ENCODE data around the gene PA2G4. TPM values are rescaled to one million over a fixed set of nuclear protein-coding genes. Genes with fewer than 3 reads are reported as not detected.

The PA2G4 gene
- total RNA-seq, 2 donors from 2014 or later, result 69.6 to 155 TPM

DNA sequence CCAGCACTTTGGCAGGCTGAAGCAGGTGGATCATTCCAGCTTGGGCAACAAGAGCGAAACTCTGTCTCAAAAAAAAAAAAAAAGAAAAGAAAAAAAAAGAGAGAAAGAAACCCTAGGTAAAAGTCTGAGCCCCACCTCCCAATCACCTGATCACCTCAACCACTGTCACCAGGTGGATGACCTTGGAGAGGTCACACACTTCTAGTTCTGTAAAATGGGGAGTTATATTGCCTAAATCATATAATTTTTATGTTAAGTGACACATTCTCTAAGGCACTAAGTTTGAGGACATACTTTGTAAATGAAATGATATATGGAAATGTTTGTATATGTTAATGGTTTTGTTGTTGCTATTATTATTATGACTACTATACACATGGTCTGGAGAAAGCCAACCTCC, 25.9 kb upstream of the PA2G4 start:
- no peaks in the 10 kb centered on the region for H3K9me3 ChIP-seq
- peak overlapping the region in 1 of 2 donors; percentile 99 for H3K9ac ChIP-seq (ENCODE audit: low read depth in 2 of 2, low read length in 2 of 2)
- H3K4me3 ChIP-seq, result no peak overlapping the region
- peak overlapping the region; percentile 96 for H3K27ac ChIP-seq
- TF ChIP-seq, protein P1, sequence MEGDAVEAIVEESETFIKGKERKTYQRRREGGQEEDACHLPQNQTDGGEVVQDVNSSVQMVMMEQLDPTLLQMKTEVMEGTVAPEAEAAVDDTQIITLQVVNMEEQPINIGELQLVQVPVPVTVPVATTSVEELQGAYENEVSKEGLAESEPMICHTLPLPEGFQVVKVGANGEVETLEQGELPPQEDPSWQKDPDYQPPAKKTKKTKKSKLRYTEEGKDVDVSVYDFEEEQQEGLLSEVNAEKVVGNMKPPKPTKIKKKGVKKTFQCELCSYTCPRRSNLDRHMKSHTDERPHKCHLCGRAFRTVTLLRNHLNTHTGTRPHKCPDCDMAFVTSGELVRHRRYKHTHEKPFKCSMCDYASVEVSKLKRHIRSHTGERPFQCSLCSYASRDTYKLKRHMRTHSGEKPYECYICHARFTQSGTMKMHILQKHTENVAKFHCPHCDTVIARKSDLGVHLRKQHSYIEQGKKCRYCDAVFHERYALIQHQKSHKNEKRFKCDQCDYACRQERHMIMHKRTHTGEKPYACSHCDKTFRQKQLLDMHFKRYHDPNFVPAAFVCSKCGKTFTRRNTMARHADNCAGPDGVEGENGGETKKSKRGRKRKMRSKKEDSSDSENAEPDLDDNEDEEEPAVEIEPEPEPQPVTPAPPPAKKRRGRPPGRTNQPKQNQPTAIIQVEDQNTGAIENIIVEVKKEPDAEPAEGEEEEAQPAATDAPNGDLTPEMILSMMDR (IDR thresholded peaks at IDR 0.05), result no peak
- intact Hi-C loops (cut with DNase I), result loop anchor here (2.0 kb wide), 1 partner anchor 38 kb away; the partner anchor contains the start of gene RPL41
- H3K4me1 ChIP-seq, result no peaks in the 10 kb centered on the region
- H3K36me3 ChIP-seq, result no peaks in the 10 kb centered on the region
- no peaks in the 10 kb centered on the region for H3K27me3 ChIP-seq
- DNase-seq, result no peak

DNA sequence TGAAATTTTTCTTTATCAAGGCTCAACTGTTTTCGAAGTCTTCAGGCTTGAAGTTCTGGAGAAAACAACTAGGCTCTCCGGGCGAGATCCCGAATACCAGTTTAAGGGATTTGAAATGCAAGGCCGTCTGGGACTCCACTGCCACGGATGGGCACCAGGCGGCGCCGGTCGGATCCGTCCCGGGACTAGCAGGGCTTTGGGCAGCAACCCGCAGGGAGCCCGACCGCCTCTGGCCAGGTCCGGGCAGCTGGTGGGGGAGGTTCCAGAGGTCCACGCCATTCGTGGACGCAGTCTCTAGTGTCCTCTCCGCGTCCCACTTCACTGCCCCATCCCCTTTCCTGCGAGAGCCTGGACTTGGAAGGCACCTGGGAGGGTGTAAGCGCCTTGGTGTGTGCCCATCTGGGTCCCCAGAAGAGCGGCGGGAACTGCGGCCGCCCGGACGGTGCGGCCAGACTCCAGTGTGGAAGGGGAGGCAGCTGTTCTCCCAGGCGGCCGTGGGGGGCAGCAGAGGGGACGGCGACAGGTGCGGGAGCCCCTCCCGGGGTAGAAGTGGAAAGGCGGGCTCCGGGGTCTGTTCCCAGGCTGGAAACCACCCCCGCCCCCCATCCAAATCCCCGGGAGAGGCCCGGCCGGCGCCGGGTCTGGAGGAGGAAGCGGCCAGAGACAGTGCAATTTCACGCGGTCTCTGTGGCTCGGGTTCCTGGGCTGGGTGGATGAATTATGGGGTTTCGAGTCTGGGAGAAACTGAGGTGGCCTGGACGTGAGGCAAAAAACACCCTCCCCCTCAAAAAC, 25.2 kb upstream of the PA2G4 start:
- H3K9me3 ChIP-seq, result no peaks in the 10 kb centered on the region
- H3K27me3 ChIP-seq, result no peaks in the 10 kb centered on the region
- peak overlapping the region; percentile 96 for H3K27ac ChIP-seq
- DNase-seq, result peak; percentile 95
- peak overlapping the region; percentile 61 for H3K4me3 ChIP-seq
- H3K4me1 ChIP-seq, result no peaks in the 10 kb centered on the region
- H3K36me3 ChIP-seq, result no peaks in the 10 kb centered on the region
- intact Hi-C loops (cut with DNase I), result loop anchor here (2.0 kb wide), 1 partner anchor 38 kb away; the partner anchor contains the start of gene RPL41
- TF ChIP-seq, protein P1 (IDR thresholded peaks at IDR 0.05), result peak; percentile 79
- peak overlapping the region; percentile 78 to 99 for H3K9ac ChIP-seq (ENCODE audit: low read depth in 2 of 2, low read length in 2 of 2)

DNA sequence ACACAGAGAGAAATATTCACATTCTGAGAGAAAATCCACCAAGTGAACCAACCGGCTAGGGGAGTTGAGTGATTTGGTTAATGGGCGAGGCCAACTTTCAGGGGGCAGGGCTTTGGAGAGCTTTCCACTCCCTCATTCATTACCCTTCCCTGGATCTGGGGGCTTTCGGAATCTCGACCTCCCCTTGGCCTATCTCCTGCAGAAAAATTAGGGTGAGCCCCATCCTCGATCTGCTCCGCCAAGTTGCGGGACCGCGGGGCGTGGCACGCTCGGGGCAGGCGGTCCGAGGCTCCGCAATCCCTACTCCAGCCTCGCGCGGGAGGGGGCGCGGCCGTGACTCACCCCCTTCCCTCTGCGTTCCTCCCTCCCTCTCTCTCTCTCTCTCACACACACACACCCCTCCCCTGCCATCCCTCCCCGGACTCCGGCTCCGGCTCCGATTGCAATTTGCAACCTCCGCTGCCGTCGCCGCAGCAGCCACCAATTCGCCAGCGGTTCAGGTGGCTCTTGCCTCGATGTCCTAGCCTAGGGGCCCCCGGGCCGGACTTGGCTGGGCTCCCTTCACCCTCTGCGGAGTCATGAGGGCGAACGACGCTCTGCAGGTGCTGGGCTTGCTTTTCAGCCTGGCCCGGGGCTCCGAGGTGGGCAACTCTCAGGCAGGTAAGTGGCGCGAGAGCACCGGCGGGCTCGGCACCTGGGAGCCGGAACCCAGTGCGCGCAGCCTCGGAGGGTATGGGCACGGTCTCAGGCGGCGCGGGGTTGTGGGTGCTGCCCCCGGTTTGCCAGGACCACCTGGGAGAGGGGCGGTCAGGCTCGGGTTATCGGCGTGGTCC, 24.4 kb upstream of the PA2G4 start, which contains the start of gene ERBB3:
ERBB3 (plus strand) TSS at position 443 of the 833 bp plus-strand sequence; CDS start at position 579, 136 bp downstream.
- TF ChIP-seq, protein P1 (IDR thresholded peaks at IDR 0.05), result no peak
- Histone ChIP-seq H3K4me3 (peak within 1 kb of the TSS; percentile 61), H3K9me3 (no peaks in the 10 kb centered on the region), H3K9ac (ENCODE audit: low read depth in 2 of 2, low read length in 2 of 2) (peak within 1 kb of the TSS; percentile 95 to 99), H3K27me3 (no peaks in the 10 kb centered on the region), H3K4me1 (peaks cover 2% of the 10 kb centered on the region), H3K27ac (peak within 1 kb of the TSS; percentile 96), H3K36me3 (no peaks in the 10 kb centered on the region)
- intact Hi-C loops (cut with DNase I), result loop anchor here (2.0 kb wide), 1 partner anchor 37 kb away; the partner anchor contains the start of gene RPL41
- peak; percentile 88 for DNase-seq

DNA sequence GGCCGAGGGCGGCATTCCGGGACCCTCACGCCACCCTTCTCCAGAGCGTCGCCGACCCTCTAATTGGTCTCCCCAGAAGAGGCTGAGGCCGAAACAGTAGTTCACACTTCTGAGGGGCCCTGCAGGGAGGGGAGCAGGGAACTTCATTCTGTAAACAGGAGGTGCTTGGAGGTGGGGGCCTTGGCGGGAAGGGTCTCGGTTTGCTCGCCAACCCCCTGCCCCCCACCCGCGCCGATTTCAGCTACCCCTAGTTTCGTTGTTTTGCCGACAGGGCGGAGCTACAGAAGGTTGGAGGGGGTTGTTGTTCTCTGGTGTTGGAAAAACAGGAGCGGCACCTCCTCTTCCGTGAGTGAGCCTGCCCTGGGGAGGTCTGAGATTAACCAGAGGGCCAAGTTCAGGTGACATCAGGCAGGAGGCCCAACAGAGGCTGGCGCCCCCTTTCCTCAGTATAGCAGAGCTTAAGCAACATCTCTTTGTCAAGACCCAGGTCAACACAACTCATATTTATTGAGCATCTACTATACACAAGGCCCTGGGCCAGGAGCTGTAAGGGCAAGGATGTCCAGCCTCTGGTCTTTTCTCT, 23.7 kb upstream of the PA2G4 start:
- intact Hi-C loops (cut with DNase I), result no loop called here
- DNase-seq, result peak; percentile 87
- Histone ChIP-seq H3K36me3 (no peaks in the 10 kb centered on the region), H3K4me1 (peaks cover 7% of the 10 kb centered on the region), H3K4me3 (peak overlapping the region; percentile 61), H3K9ac (ENCODE audit: low read depth in 2 of 2, low read length in 2 of 2) (peak overlapping the region; percentile 95 to 99), H3K9me3 (no peaks in the 10 kb centered on the region), H3K27ac (peak overlapping the region; percentile 96), H3K27me3 (no peaks in the 10 kb centered on the region)
- TF ChIP-seq, protein P1 (IDR thresholded peaks at IDR 0.05), result no peak

All from colonic mucosa (tissue), 4 donors.